HPDE6-E6E7 (cell line): ENCODE measurements around the gene TBC1D30.
A peak's percentile ranks its signal among the peaks of the same experiment; 100 is the strongest.

Experiments used
- DNase-seq: peaks from one replicate; pipeline ENCODE4 v3.0.0; 2011; ENCODE audit warnings: missing footprints; ENCODE audit errors: extremely low spot score

The TBC1D30 gene

DNA sequence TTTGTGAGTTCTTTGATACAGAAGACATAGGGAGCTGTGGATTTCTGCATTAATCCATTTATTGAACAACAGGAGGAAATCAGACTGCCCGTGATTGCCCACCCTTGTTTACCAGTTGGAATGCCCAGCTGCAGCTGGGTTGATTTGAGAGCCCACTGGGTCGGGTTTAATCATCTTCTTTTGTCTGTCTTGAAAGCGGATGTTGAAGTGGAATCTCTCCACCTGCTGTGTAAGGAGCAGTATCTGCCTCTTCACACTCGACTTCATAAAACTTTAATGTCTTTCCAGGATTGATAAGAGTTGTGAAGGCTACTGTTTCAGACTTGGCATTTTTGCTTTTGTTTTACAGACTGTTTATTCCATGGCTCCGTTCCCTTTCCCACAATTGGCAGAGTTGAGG, 39.9 kb downstream of the TBC1D30 start:
- DNase-seq, result no peak

DNA sequence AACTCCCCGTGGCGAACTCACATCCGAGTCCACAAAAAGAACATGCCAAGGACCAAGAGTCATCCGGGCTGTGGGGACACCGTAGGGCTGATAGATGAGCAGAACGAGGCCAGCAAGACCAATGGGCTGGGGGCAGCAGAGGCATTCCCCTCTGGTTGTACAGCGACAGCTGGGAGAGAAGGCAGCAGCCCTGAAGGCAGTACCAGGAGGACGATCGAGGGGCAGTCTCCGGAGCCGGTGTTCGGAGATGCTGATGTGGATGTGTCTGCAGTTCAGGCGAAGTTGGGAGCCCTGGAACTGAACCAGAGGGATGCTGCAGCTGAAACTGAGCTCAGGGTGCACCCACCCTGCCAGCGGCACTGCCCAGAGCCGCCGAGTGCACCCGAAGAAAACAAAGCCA, 50.7 kb downstream of the TBC1D30 start:
- no peak for DNase-seq

DNA sequence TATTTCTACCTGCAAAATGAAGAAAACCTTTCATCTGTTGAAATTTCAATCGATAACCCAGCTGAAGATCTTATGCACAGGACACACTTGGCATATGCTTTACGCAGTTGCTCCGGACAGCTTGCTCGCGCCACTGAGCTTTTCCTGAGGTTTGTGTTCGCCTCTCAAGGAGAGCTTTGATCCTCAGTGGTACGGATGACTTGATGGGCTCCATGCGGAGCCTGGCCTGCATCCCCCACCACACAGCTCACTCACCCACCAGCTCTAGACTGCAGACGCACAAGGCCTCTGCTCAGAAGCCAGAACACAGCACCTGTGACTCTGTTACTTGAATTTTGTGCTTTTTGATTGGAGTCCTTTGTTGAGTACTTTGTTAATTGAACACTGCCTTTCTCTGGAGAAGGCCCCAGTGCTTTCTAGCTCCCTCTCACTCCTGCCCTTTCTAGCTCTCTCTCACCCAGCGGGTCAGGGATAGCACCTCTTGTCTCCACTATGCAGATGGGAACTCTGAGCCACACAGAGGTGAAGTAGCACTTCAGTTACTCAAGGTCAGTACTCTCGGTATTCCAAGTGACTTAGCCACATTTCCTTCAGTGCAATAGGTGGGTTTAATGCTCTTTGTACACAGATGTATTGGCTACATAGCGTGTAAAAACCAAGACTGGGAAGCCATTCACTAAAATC, 52.1 kb downstream of the TBC1D30 start:
- no peak for DNase-seq

DNA sequence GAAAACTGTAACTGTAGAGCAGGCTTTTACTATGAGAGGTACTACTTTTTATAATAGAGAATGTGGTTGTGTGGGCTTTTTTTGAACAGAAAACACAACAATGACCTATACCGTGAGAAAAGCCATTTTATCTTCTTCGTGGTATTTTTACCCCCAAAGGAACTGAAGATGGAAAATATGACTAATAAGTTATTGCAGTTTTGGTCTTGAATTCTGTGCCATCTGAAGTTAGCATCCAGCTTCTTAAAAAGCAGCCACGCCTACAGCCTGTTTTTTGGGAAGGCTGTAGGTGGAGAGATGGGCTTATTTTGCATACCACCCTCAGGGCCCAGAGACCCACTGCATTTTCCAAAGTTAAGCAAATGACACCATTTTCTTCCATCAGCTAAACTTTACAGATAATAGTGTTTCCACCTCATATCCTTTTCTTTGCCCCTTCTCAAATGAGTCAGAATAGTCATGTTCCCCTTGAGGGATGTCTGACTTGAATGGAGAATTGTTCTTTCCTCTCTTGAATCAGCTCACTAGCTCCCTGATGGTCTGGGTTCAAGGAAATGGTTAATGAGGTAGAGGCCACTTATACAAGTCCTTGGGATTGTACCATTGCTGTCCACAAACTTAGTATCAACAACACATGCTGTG, 53.0 kb downstream of the TBC1D30 start:
- DNase-seq, result no peak

DNA sequence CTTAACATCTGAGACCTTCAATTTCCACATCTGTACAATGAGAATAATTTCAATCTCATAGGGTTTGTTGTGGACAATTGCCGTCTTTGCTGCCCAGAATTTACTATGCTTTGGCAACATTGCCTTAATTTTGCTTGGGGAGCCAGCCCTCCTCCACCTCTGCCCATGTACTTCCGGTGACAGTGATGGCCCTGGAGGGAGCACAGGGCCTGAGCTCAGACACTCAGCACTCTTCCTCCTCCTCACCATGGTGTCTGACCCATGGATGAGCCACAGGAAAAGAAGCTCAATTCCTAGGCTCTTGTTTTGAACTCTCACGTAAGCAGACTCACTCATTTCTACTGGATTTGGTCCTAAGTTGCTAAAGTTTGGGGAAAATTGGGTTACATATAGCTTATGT, 58.2 kb downstream of the TBC1D30 start:
- DNase-seq, result no peak

DNA sequence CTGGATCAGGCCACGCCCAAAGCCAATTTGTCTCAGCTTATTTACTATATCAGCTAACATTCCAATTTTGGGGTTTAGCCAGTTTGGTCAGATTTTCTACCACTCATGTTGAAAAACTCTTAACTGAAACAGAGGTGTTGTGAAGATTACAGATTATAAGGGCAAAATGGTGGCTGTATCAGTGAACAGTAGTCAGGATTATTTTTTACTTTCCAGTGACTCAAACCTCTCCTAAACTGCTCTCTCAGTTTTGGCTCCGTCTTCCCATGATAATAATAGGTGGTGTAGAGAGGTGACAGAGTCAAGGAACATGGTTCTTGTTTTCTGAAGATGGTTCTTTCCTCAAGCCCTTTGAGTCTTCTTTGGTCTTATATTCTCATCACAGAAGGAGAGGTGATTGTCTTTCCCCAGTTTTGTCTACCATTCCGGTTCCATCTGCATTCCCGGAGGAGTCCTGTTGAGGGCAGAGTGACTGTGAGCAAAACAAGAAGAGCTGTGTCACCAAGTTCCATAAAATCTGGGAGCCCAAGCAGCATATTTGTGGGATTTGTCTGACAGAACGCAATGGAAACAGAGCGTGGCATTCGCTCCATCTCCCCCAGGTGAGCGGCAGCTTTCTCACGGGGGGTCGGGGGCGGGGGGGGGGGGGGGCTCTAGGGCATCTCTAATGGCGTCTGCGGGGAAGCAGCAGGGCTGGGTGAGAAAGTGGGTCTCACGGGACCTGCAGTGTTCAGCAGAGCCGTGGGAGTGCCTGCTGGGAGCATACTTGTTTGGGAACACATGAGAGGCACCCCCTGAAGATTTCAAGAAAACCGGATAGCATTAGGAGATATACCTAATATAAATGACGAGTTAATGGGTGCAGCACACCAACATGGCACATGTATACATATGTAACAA, 59.1 kb downstream of the TBC1D30 start:
- no peak for DNase-seq

DNA sequence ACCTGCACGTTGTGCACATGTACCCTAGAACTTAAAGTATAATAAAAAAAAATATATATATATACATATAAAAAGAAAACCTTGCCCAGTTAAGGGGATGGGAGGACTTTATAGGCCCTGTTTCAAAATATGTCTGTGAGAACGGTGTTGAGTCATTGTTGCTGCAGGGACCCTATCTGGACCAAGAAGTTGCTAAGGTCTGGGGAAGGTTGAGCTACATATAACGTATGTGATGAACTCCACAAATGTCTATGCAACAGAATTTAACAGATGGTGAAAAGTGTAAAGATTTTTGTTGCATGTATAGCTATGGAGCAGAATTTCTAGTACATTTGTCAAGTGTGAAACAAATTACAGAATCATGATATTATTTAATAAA, 59.7 kb downstream of the TBC1D30 start:
- DNase-seq, result no peak

DNA sequence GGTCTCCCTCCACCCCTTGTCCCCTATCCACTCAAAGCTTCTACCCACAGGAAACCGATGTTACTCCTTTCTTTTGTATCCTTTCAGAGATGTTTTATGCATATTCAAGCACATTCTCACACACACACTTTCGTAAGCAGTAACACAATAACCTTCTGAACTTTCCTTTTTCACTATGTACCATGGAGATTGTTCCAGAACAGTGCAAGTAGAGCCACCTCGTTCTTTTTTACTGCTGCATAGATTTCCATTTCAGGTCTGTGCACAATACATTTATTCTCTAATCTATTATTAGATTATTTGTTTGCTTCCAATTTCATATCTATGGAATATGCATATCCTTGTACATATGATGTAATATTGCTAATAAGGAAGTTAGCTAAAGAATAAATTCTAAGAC, 60.3 kb downstream of the TBC1D30 start:
- no peak for DNase-seq

DNA sequence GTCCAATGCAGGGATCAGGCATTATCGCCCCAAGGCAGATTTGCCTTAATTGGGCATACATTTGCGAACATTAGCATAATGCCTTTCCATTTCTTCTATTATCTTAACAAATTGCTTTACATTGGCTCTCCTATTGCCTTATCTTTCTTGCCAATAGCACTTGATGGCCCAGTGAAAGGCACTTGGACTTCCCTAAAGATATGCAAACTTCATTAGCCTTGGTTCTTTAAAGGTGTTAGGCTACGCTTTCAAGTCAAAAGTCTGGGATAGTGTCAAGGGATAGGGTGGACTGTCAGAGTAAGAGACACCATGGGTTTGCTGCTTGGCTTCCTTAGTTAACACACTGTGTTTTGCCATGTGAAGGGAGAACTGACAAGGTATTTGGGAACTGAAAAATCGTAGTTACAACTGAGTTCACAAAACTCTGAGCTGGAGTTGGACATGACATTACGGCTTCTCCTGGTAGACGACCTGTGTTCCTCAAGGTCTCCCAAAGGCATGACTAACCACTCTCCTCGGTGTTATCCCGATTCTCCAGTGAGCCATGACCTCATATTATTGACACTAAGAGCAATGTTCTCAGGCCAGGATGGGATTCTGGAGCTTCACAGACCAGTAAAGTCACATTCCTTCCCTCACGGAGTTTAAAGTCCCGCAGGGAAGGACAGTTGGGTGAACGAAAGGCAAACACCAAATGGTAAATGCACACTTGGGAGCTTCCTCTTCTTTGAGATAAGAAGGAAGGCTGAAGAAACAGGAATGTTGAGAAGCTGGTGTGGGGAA, 65.2 kb downstream of the TBC1D30 start:
- DNase-seq, result no peak

DNA sequence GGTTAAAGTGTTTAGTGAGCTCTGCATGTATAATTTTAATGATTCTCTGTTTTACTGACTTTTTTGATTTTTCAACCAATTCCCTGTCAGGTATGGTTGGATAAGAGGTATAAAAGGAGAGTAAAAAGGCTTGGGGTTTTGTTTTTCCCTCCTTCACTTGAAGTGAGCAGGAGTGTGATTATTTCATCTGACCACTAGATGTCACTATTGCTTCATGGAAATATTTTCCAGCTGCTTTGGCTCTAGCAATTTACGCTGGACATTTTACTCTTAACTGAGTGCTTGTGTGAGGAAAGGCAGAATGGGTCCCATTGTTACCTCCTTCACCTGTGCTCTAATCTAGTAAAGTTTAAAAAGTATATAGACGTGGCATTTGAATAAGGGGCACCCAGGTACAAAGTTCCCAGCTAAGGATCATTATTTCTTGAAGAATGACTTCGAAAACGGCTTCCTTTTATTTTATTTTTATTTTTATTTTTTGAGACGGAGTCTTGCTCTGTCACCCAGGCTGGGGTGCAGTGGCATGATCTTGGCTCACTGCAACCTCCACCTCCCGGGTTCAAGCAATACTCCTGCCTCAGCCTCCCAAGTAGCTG, 66.5 kb downstream of the TBC1D30 start:
- DNase-seq, result peak; percentile 38

DNA sequence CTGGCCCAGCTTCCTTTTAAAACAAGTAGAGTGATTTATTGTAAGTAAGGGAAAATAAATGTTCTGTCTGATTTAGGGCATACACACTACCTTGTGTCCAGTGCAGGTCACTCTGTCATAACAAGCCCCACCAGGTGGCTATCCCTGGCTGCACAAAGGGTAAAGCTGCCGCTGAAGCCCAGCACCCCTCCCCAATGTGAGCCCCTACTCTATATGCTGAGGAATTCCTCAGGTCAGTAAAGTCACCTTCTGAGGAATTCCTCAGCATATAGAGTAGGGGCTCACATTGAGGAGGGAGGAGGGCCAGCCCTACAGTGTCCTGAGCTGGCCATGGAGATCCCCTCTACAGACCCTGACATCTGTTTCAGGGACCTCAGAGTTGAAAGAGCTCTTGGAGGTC, 67.2 kb downstream of the TBC1D30 start:
- DNase-seq, result no peak

DNA sequence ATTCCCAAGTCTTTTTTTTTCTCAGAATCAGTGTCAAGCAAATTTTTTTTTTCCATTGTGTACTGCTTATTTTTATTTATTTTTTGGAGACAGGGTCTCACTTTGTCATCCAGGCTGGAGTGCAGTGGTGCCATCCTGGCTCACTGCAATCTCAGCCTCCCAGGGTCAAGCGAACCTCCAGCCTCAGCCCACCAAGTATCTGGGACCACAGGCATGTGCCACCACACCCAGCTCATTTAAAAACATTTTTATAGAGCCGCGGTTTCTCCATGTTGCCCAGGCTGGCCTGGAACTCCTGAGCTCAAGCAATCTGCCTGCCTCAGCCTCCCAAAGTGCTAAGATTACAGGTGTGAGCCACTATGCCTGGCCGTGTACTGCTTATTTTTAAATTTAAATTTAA, 68.1 kb downstream of the TBC1D30 start:
- DNase-seq, result no peak

DNA sequence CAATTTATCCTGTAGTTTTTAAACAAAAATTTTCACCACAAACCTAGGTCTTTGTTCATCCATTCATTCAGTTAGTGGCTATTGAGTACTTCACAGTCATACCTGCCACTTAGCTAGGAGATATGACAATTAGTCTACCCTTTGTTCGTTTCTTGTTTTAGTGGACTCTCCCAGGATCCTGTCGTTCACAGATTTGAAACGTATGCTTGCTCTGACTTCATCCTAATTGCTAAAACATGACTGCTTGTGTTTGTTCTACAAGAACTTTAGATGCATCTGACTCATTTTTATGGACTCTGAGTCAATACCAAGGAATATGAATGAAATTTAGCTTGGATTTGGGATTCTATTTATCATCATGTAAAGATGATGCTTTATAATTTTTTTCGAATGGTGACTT, 69.5 kb downstream of the TBC1D30 start:
- no peak for DNase-seq

DNA sequence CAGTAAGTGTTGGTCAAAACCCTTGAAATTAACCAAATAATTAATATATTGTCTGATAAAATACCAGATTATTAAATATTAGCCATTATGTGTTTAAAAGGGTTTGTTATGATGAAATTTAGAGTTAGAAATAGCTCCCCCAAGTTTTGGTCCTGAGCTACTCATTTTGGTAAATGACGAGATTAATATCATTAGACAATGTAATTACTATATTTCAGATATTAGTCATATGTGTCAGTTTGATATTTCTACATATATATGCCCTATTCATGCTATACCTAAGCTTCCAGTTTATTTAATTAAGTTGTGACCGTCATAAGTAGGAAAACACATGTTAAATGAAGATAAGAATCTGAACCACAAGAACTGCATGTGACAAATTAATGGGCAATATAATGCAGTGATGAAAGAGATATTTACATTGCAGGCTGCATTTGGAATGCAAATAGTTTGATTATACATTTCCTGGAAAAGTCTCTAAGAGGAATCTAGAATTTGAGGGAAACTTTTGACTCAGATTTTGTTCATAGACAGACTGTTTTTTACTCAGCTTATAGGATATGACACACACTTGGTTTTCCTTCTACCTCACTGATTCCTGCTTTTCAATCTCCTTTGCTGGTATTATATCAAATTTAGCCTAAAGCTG, 70.5 kb downstream of the TBC1D30 start:
- DNase-seq, result no peak

DNA sequence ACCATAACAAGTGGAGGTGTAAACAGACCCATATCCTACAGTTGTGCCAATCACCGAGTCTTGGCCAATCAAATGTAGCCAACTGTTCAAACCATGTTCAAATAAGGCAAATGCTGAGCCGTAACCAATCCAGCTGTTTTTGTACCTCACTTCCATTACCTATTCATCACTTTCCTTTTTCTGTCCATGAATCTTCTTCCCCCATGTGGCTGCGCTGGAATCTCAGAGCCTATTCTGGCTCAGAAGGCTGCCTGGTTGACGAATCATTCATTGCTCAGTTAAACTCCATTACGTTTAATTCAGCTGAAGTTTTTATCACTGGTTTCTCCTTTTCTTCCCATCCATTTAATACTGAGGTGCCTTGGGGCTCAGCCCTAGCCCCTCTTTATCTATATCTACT, 71.1 kb downstream of the TBC1D30 start:
- no peak for DNase-seq

DNA sequence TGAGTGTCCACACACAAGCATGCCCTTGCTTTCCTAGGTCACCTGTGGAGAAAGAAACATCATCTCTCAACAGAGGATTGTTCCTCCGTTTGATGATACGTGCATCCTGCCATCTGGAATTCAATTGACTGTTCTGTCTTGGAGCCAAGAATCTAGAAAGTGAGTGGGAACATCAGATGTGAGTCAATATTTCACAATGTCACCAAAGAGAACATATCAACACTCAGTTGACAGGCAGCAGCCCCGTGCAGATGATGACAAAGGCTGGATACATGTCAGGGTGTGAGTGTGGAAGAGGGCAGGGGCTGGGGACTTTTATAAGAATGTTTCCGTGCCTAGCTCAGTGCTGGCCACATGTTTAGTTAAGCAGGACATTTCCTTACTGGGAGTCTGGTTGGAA, 76.1 kb downstream of the TBC1D30 start:
- no peak for DNase-seq

DNA sequence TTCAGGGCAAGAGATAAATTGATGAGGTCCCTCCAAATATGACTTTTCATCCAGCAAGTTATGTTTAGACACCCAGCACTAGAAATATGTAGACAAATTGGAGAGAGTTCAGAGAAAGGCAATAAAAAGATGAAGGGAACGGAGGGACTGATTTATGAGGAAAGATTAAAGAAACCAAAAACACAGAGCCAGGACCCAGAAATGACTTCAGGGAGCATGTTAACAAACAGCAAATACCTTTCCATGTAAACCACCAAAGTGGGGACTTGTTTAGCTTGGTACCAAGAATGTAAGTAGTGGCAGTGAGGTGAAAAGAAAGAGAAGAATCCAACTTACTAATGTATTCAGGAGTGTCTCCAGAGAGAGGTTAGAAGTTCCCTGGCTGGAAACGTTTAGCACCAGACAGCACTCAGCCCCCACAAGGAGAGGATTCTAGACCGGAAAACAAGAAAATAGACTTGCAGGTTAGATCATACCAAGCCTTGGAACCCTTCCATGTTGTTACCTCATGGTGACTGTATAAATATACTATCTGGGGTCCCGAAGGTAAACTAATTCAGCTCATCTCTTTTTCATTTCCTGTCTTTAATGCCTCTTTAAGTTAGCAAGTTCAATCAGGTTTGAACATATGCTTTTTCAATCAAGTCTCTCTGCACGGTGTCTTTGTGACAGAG, 79.2 kb downstream of the TBC1D30 start:
- no peak for DNase-seq

DNA sequence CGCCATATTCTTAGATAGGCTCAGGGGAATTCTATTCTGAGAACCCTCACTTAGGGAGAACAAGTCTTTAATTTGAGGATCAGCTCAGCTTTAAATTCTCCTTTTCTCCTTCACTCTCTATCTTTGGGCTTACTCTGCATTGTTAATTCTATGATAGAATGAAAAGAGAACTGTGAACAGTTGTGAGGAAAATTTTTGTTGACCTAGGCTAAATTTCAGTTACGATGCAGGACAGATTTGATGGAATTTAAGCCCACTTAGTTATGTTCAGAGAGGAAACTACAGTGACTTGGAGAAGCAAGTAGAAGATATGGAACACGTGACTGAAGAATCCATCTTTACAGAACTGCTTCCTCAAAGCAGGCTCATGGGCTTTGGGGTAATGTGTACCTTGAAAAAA, 82.7 kb downstream of the TBC1D30 start:
- no peak for DNase-seq

DNA sequence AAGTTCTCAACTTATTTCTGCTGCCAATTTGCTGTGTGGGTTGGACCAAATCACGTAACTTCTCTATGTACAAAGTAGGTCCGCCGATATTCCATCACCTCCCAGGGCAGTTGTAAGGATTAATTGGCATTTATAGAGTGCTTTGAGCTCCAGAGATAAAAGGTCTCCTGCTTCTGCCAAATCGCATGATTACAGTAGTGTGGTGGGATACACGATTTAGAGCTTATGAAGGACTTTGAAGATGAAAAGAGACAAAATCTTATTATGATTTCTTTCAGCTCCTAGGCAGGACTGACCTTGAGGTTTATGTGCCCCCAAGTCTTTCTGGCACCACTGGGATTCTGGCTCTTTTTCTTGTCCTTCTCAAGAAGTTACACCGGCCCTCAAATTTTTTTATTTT, 84.7 kb downstream of the TBC1D30 start:
- no peak for DNase-seq

DNA sequence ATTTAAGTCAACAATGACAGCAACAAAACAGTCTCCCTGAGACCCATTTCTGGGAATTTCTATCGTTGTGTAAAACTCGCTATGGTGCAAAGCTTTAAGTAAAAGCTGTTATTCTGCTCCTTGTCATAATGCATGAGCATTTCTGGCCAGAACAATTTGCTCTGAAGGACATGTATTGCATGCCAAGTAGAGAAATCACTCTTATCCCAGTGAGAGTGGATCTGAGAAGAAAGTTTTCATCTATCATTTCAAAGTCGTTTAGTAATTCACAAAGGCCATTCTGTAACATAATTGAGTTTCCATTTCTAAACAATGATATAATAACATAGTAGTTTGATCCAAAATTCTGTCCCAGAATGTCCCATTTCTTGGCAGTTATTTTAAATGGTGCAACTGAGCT, 86.6 kb downstream of the TBC1D30 start:
- no peak for DNase-seq

DNA sequence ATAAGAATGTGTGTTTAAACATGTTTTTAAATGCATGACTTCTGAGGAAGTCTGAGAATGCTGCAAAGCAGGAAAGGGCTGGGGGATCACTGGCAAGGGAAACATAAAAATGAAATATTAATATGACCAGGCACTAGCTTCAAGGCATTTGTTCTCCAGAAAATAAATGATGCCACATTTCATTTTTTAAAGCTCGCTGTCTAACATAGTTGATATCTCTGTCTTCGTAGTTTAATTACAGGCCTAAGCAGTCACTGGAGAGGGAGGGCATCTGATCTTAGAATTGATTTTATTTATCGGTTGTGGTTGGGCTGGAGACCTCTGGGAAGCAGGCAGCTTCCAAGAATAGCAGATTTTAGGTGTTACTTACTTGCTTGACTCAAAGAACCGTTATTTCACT, 87.5 kb downstream of the TBC1D30 start:
- DNase-seq, result no peak
